GM12873 (cell line): ENCODE results near the gene TEX51.

ENCODE experiments used
- CTCF ChIP-seq: IDR thresholded peaks from 2 replicates; pipeline ENCODE4 v1.5.1; 2012; ENCODE audit warnings: low read depth, mild to moderate bottlenecking, moderate library complexity, low read length, control low read depth; ENCODE audit not compliant: insufficient read depth; ENCODE audit errors: missing control alignments

The TEX51 gene

GRCh38 chr2:126913881-126914615 is 15.4 kb downstream of the TEX51 start:
- no peak for TF ChIP-seq CTCF

- TF ChIP-seq CTCF = no peak
Observed at GRCh38 chr2:126914811-126915500, 16.3 kb downstream of the TEX51 start.

GRCh38 chr2:126915903-126916302 is 17.2 kb downstream of the TEX51 start:
- no peak for TF ChIP-seq CTCF

GRCh38 chr2:126916744-126917143 is 18.1 kb downstream of the TEX51 start:
- TF ChIP-seq CTCF = no peak

- no peak for TF ChIP-seq CTCF
Observed at GRCh38 chr2:126921066-126921465, 22.4 kb downstream of the TEX51 start.

GRCh38 chr2:126930970-126931590 is 32.4 kb downstream of the TEX51 start:
- no peak for TF ChIP-seq CTCF

- no peak for TF ChIP-seq CTCF
Observed at GRCh38 chr2:126932529-126932928, 33.8 kb downstream of the TEX51 start.
